ENCODE measurements around the gene GHRL. TPM values are rescaled to one million over a fixed set of nuclear protein-coding genes. Genes with fewer than 3 reads are reported as not detected.
A peak's percentile ranks its signal among the peaks of the same experiment; 100 is the strongest.
"Not testable (repeated sequence)": the region's sequence is repeated elsewhere in the genome, so short reads cannot be mapped to it uniquely, and the experiment has no call there.

The GHRL gene
- total RNA-seq, 1 experiment from 2014 or later, result not detected

DNA sequence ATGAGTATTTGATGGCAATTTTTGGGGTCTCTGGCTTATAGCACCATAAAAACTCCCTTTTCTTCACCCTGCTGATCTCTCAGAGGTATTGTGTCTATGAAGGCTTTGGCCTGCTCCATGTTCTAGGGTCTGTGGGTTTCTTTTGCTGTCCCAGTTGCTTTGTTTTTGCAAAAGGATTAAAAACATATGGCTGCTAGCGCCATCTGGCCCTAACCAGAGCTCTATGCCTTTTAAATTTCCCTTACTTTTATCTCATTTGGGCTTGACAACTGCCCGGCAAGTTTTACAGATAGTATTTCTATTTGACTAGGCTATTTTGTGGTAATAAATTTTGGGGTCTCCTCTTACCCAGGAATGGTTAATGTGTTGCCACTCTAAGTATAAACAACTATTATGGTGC lies 6.4 kb upstream of the GHRL start:
- DNase-seq (ENCODE audit: low read depth), result no peak

GRCh38 chr3:10298064-10298463 lies 5.3 kb upstream of the GHRL start:
- not testable (repeated sequence) for DNase-seq (ENCODE audit: low read depth)

DNA sequence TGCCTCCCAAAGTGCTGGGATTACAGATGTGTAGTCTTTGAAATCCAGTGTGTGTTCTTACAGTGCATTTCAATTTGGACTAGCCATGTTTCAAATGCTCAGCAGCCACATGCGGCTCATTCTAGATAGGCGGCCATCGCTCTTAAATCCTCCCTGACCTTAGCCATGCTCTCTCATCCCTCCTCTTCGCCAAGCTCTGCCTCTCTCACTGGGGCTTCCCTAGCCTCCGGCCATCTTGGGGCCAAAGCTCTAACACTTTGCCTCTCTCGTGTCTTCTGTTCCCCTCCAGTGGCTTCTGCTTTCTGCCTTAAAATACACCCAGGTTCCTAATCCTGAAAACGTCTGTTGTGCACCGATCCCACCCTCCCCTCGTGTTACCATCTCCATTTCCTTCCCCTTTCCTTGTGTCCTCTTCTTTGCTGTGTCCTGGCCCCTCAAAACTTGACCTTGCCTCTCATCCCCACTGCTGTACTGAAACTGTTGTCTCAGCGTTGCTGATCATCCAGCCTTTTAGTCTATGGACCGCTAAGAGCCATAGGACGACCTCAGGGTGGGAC lies 1.4 kb upstream of the GHRL start:
- no peak for DNase-seq (ENCODE audit: low read depth)

- DNase-seq (ENCODE audit: low read depth), result no peak
Observed at GRCh38 chr3:10291641-10292040, 1.1 kb downstream of the GHRL start.

DNA sequence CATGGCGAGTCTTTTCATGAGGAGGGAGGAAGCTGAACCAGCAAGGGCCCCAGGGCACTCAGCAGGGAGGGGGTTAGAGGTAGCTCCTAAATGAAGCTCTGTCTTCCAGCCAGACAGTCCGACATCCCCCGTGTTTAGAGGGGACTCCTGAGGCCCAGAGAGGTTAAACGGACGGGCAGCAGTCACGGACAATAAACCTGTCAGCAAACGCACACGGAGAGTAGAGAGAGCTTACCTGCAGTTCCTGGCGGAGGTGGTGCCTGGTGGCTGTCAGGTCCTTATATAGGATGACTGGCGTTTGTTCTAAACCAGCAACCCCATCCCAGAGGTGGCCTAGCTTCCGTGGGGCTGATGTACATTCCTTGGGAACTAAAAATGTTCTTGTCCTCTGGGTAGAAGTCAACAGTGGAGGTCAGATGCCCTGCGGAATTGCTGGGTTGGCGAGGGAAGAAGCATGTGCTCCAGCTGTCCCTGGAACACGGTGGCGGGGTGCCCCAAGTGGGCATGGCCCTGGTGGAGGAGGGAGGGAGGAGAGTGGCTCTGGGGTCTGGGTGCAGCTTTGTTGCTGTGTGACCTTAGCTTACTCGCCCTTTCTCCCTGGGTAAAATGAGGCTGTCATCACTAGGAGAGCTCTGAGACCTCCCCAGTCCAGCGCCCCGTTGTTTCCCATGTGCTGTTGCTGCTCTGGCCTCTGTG lies 2.1 kb downstream of the GHRL start:
- DNase-seq (ENCODE audit: low read depth), result no peak

- DNase-seq (ENCODE audit: low read depth), result no peak
Observed at GRCh38 chr3:10289787-10290355, 2.9 kb downstream of the GHRL start.

- DNase-seq (ENCODE audit: low read depth), result no peak
Observed at GRCh38 chr3:10289077-10289476, 3.7 kb downstream of the GHRL start.

- DNase-seq (ENCODE audit: low read depth), result no peak
Observed at GRCh38 chr3:10288575-10288960, 4.2 kb downstream of the GHRL start.

DNA sequence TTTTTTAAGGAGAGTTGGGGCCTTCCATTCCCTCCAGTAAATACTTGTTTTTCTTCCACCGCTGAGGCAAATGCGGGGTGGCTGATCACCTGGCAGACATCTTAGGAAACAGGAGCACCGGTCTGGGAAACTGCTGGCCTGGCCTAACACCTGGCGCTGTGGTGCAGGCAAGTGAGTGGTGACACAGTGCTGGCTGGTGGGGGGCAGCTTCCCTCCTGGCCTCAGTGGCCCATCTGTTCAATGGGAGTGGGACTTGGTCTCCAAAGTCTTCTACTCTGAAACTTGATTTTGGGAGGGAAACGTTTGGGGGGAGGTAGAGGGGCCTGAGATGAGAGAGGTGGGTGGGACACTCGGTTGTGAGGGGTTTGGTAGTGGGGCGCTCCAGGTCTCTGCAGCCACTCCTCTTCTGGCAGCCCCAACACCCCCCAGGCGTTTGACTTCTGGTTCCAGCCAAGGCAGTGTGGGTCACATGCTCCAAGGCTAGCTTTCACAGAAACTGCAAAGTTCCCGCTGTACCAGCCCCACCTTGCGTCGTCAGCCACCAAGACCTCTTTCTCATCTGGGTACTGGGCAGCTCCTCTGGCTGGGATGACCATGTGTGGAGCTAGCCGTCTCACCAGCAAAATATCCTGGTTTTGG lies 4.7 kb downstream of the GHRL start:
- DNase-seq (ENCODE audit: low read depth), result no peak

- DNase-seq (ENCODE audit: low read depth), result peak; percentile 81
Observed at GRCh38 chr3:10286596-10287295, 6.0 kb downstream of the GHRL start.

DNA sequence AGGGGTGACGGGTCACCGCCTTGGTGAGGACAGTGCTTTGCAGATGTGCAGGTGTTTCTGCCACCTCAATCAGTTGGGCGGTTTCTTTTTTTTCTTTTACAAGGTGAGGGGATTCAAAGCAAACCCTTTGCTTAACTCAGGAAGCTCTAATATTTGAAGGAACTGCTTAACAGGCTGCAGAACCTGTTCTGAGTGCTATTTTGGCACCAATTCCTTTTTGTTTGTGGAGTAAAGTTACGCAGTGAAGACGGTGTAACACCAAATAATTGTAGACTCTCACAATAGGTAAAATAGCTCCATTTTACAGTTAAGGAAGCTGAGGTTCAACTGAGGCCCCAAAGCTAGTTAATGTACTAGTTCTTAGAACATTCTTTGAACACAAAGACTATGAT lies 6.6 kb downstream of the GHRL start:
- no peak for DNase-seq (ENCODE audit: low read depth)

DNA sequence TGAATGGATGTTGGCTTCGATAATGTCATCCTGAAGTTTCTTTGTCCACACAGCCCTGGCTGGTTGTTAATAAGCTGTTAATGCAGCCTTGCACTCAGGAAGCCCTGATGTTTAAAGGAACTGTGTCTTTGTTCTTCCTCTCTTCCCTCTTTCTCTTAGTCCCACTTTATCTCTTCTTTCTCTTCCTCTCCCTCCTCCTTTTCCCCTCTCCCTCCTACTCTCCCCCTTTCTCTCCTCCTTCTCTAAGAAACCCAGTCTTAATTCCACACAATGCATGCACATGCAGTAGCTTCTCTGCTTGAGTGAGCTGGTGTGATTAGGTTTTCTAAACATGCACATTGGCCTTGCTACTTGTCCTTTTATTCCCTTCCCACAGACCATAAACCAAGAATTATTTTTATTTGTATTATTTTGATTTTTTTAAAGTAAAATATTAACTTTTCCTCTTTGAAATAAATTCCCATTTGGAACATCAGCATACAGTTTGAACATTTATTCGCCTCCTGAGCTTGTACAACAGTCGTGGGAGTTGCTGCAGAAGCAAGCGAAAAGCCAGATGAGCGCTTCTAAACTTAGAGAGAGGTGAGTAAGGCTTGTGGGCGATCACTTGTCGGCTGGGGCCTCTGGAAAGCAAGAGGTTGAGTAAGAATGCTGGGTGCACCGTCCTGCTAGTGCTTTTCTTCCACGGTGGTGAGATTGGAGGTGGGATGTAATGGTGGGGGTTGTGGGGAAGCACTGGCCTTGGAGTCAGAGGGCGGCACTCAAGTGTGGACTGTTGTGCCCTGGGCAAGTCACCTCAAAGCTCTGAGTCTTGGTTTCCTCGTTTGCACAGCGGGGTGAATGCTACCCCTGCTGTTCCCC lies 7.2 kb downstream of the GHRL start:
- no peak for DNase-seq (ENCODE audit: low read depth)

- DNase-seq (ENCODE audit: low read depth), result no peak
Observed at GRCh38 chr3:10284496-10284895, 8.3 kb downstream of the GHRL start.

- no peak for DNase-seq (ENCODE audit: low read depth)
Observed at GRCh38 chr3:10283638-10284037, 9.1 kb downstream of the GHRL start.

DNA sequence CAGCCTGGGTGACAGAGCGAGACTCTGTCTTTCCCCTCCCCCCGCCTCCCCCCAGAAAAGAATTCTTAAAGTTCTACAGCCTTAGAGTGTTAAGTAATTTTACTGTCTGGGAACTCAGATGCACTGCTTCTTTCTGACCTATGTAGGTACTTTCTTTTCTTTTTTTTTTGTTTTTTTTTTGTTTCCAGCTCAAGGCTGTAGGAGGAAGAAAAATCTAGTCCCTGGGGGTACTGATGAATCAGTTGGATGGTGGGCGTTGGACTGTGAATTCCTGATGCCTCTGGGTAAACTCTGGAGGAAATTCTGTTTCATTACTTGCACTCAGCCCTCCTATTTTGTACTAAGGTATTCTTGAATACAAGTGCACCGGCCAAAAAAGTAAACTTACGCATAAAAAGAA lies 10.8 kb downstream of the GHRL start:
- no peak for DNase-seq (ENCODE audit: low read depth)

GRCh38 chr3:10280571-10280970 lies 12.2 kb downstream of the GHRL start:
- no peak for DNase-seq (ENCODE audit: low read depth)

DNA sequence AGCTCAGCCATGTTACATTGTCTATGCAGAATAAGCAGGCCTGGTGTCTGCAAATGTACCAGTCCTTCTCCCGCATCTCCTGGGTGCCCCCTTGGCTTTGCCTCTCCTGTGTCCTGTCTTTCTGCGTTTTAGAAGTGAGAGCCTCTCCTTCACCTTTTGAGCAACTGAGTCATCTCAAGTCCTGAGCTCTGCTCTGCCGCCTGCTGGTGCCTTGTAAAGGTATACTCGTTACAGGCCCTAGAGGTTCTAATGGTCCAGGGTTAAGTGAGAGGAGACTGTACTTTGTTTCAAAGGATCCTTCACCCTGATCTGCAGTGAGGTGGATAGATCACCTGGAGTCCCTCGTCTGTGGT lies 12.6 kb downstream of the GHRL start:
- no peak for DNase-seq (ENCODE audit: low read depth)

GRCh38 chr3:10279384-10280176 lies 13.2 kb downstream of the GHRL start:
- no peak for DNase-seq (ENCODE audit: low read depth)

GRCh38 chr3:10278501-10278900 lies 14.2 kb downstream of the GHRL start:
- DNase-seq (ENCODE audit: low read depth), result no peak

- no peak for DNase-seq (ENCODE audit: low read depth)
Observed at GRCh38 chr3:10277115-10277625, 15.6 kb downstream of the GHRL start.

DNA sequence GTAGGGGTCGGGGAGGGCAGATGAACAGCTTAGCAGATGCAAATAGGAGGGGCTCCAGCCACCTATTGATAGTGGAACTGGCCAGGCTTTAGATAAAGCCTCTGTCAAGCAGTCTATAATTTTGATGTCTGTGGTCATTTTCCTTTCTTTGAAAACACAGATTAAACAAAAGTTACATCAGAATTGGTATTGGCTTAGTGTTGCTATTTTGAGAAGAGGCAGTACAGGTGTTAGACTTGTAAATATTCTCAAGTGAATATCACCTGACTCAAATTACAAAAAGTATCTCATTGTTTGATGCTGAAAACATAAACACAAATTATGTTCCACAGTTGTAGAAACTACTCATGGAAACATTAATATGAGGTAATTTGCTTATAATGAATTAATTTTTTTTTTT lies 18.1 kb downstream of the GHRL start:
- no peak for DNase-seq (ENCODE audit: low read depth)

All from M059J (cell line).